Measurements from ENCODE around the gene OBSCN.

DNA sequence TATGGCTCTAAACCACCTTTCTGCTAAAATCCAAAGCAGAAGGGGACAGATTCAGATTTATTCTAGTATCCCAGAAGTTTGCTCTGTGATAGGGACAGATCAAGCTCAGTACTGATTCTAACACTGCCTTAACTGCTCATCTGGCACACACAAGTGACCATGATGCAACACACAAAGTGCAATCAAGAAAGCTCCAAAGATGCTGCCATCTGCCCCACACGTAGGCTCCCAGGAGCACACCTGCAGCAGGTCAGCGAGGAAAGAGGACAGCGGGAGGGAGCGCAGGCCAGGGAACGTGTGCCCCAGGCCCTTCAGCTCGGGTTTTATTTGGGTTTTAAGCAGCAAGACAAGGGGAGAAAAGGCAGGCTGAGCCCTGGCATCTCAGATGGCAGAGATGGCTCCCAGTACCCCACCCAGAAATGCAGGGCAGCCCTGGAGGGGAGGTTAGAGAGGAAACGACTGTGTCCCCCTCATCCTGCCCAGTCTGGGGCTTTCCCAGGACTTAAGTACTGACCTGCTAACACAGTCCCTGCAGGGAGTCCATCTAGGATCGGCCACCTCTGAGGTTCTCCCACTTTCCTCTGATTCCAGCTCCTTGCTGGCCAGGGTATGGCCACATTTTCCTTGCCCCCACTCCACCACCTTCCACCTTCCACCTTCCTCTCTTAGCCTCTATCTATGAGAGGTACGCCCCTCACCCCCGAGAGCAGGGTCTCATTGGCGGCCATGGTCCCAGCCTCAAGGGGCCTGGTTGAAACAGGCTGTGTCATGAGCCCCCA lies 197.5 kb downstream of the OBSCN start:
- TF ChIP-seq, protein P1, sequence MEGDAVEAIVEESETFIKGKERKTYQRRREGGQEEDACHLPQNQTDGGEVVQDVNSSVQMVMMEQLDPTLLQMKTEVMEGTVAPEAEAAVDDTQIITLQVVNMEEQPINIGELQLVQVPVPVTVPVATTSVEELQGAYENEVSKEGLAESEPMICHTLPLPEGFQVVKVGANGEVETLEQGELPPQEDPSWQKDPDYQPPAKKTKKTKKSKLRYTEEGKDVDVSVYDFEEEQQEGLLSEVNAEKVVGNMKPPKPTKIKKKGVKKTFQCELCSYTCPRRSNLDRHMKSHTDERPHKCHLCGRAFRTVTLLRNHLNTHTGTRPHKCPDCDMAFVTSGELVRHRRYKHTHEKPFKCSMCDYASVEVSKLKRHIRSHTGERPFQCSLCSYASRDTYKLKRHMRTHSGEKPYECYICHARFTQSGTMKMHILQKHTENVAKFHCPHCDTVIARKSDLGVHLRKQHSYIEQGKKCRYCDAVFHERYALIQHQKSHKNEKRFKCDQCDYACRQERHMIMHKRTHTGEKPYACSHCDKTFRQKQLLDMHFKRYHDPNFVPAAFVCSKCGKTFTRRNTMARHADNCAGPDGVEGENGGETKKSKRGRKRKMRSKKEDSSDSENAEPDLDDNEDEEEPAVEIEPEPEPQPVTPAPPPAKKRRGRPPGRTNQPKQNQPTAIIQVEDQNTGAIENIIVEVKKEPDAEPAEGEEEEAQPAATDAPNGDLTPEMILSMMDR (IDR thresholded peaks at IDR 0.05), result no peak
- no peak for TF ChIP-seq POLR2AphosphoS5 (IDR thresholded peaks at IDR 0.05; ENCODE audit: low read depth, low read length)
